HL-60/S4 treated with retinoic acid at 250 ng/mL for 4 days and 3 days (cell line): ENCODE data around the gene CLEC3B.
"Not testable (repeated sequence)": the region's sequence is repeated elsewhere in the genome, so short reads cannot be mapped to it uniquely, and the experiment has no call there.

Experiments used
- in situ Hi-C: fragments of 300-500 bp; cut with MboI; formaldehyde crosslinking; loops from 2 replicates; pipeline ENCODE4 v1.7.0; 2022; ENCODE audit warnings: low sequenced_read_pairs

Gene CLEC3B

GRCh38 chr3:45026038-45026437 lies at the start of gene CLEC3B:
Gene CLEC3B, plus strand, starts transcription at chr3:45026303. Its CDS starts 60 bp downstream, at chr3:45026363.
- in situ Hi-C loops = no loop called here

- in situ Hi-C loops = no loop called here
These were observed 44.9 kb upstream of the CLEC3B start for GRCh38 chr3:44981220-44981619.

GRCh38 chr3:44981751-44982150 lies 44.4 kb upstream of the CLEC3B start:
- in situ Hi-C loops = no loop called here

GRCh38 chr3:44982817-44983216 lies 43.3 kb upstream of the CLEC3B start:
- in situ Hi-C loops = no loop called here

GRCh38 chr3:44983484-44983941 lies 42.6 kb upstream of the CLEC3B start:
- in situ Hi-C loops = no loop called here

GRCh38 chr3:44984335-44984734 lies 41.8 kb upstream of the CLEC3B start:
- in situ Hi-C loops = no loop called here

GRCh38 chr3:44986330-44986729 lies 39.8 kb upstream of the CLEC3B start:
- in situ Hi-C loops = not testable (repeated sequence)

GRCh38 chr3:44987332-44987731 lies 38.8 kb upstream of the CLEC3B start:
- in situ Hi-C loops = no loop called here

GRCh38 chr3:44988073-44988472 lies 38.0 kb upstream of the CLEC3B start:
- in situ Hi-C loops = no loop called here

GRCh38 chr3:44989141-44989540 lies 37.0 kb upstream of the CLEC3B start:
- in situ Hi-C loops = no loop called here

GRCh38 chr3:44989636-44990373 lies 36.3 kb upstream of the CLEC3B start:
- in situ Hi-C loops = no loop called here

- in situ Hi-C loops = no loop called here
These were observed 34.8 kb upstream of the CLEC3B start for GRCh38 chr3:44991326-44991725.

GRCh38 chr3:44992555-44993470 lies 33.3 kb upstream of the CLEC3B start:
- in situ Hi-C loops = no loop called here

- in situ Hi-C loops = no loop called here
These were observed 32.5 kb upstream of the CLEC3B start for GRCh38 chr3:44993471-44994205.

- in situ Hi-C loops = no loop called here
These were observed 30.8 kb upstream of the CLEC3B start for GRCh38 chr3:44995142-44995770.

GRCh38 chr3:44996556-44996969 lies 29.5 kb upstream of the CLEC3B start:
- in situ Hi-C loops = no loop called here

- in situ Hi-C loops = no loop called here
These were observed 26.3 kb upstream of the CLEC3B start for GRCh38 chr3:44999782-45000181.

- in situ Hi-C loops = no loop called here
These were observed 25.3 kb upstream of the CLEC3B start for GRCh38 chr3:45000823-45001222.

GRCh38 chr3:45001738-45002137 lies 24.4 kb upstream of the CLEC3B start:
- in situ Hi-C loops = no loop called here

GRCh38 chr3:45002139-45002660 lies 23.9 kb upstream of the CLEC3B start:
- in situ Hi-C loops = no loop called here
